Measurements from ENCODE around the gene PLCB3.
A peak's percentile ranks its signal among the peaks of the same experiment; 100 is the strongest.

The PLCB3 gene

DNA sequence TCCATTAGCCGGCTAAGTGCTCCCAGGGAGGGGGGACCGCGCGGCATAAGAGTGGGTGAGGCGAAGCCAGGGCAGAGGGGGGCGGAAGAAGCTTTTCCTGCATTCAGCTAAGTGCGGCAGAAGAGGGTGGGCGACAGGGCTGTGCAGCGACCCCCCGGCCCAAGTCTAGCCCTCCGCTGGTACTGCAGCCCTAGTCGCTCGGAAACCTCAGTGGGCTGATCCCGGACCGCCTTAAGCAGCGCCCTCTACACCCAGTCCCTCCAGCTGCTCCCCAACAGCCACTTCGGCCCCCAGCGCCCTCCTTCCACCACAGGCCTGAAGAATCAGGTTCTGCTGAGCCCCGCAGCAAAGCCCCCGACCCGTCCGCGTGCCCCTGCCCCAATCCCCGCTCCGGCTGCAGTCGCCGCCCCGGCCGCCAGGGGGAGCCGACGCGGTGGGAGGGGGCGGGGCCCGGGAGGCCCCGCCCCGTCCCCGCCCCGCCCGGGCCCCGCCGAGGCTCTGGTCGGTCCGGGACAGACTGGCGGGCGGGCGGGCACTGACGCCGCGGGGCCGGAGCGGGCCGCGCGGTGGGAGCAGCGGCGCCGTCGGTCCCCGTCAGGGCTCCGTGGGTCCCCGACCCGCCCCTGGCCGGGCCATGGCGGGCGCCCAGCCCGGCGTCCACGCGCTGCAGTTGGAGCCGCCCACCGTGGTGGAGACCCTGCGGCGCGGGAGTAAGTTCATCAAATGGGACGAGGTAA lies at the start of gene PLCB3:
TSS of gene PLCB3 (plus strand) at position 515 of the 737 bp plus-strand sequence. CDS start at position 635, 120 bp downstream.
- no peak for DNase-seq (ENCODE audit: low spot score)

- DNase-seq (ENCODE audit: low spot score) = no peak
Measured at GRCh38 chr11:64201543-64201942, 49.8 kb upstream of the PLCB3 start.

DNA sequence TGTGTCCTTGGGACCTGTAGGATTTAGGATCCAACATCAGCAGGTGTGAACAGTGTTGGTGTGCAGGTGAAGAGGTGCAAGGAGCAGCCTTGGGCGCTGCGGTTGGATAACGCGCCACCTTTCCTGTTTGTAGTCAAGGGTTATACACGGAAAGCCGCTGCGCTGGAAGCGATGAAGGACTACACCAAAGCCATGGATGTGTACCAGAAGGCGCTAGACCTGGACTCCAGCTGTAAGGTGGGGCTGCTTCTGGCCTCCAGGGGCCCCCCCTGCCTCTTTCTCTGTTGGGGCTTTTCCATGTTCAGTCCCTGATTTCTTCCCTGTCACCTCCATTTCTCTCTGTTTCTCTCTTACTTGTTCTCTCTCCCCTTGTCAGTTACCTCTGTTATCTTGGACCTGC lies 48.3 kb upstream of the PLCB3 start:
- no peak for DNase-seq (ENCODE audit: low spot score)

GRCh38 chr11:64203421-64204079 lies 47.8 kb upstream of the PLCB3 start:
- no peak for DNase-seq (ENCODE audit: low spot score)

- no peak for DNase-seq (ENCODE audit: low spot score)
Measured at GRCh38 chr11:64204080-64204440, 47.3 kb upstream of the PLCB3 start.

DNA sequence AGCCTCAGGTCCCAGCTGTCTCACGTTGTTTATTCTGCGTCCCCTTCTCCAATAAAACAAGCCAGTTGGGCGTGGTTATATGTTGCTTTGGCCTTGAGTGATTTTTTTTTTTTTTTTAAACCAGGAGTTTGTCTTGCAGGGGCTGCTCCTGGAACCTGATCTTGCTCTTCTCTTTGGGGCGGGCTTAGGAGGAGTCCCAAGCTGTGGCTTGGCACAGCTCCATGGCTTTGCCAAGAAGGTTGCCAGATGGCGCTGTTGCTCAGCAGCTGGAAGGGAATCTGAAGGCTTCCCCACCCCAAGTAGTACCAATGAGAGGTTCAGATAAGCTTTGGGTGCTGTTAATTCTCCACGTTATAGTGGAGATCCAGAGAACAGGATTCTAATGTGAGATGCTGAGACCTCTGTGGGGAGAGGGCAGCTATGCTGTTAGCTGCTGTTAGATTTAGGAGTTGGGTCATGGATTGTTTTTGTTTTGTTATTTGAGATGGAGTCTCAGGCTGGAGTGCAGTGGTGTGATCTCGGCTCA lies 46.8 kb upstream of the PLCB3 start:
- DNase-seq (ENCODE audit: low spot score) = peak; percentile 95

DNA sequence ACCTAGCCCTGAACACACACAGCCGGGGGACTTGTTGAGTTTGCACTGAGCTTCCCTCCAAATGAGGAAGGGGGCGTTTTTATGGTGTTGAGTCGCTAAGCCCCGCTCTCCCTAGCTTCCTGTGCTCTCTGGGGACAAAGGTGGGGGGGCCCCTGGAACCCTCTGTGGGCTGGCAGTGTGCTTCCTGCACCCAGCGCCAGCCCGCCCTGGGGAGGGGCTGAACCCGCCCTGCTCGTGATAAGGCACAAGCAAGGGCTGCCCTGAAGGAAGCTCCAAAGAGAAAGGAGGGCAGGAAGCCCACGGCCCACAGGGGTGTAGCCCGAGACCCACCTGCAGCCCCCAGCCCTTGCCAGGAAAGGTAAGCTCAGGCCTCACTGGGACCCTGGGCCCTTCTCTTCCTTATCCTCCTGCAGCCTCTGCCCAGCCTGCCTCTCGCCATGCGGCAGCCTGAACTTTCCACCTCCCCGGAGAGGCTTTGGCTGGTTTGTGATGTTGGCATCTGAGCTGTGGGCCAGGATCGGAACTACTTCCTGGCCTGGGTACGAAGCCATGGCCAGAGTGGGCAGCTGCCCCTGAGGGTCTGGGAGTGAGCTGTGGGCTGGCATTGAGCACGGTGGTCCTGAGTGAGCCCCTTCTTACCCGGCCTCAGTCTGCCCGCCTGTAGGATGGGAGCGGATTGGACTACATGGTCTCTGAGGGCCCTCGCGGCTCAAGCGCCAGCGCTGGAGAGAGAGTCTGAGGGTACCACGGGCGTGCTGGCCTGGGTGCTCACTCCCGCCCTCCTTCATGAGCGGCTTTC lies 44.7 kb upstream of the PLCB3 start, which contains the start of gene FERMT3:
TSS of gene FERMT3 (plus strand) at position 265 of the 799 bp plus-strand sequence. CDS start 644 bp downstream, outside the sequence.
- DNase-seq (ENCODE audit: low spot score) = no peak

DNA sequence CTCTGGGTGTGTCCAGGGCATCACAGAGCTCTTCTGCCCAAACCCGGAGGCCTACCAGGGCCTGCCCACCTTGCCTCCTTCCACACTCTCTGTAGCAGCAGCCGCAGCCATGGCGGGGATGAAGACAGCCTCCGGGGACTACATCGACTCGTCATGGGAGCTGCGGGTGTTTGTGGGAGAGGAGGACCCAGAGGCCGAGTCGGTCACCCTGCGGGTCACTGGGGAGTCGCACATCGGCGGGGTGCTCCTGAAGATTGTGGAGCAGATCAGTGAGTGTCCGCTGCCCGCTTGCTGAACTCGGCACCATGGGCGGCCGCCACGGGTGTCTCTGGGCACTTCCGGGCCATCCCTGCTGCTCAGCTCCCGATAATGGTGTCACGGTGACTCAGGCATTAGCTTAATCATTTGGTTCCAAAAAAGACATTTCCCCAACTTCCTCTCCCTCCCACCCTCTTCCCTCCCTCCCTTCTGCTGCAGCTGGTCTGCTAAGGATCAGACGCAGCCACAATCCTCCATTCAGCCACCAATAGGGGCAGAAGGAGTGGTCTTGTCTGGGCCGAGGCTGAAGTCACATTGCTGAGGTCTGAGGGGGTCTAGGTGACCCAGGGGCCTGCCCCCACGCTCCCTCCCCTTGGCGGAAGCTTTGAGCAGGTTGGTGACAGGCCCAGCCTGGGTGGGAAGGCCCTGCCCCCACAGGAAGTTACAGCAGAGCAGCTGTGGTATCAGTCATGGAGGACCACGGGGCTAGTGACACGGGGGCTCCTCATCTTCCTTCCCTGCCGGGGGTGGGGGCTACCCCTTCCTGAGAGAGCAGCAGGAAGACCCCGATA lies 43.9 kb upstream of the PLCB3 start:
- DNase-seq (ENCODE audit: low spot score) = no peak

GRCh38 chr11:64208086-64208795 lies 43.1 kb upstream of the PLCB3 start:
- DNase-seq (ENCODE audit: low spot score) = no peak

DNA sequence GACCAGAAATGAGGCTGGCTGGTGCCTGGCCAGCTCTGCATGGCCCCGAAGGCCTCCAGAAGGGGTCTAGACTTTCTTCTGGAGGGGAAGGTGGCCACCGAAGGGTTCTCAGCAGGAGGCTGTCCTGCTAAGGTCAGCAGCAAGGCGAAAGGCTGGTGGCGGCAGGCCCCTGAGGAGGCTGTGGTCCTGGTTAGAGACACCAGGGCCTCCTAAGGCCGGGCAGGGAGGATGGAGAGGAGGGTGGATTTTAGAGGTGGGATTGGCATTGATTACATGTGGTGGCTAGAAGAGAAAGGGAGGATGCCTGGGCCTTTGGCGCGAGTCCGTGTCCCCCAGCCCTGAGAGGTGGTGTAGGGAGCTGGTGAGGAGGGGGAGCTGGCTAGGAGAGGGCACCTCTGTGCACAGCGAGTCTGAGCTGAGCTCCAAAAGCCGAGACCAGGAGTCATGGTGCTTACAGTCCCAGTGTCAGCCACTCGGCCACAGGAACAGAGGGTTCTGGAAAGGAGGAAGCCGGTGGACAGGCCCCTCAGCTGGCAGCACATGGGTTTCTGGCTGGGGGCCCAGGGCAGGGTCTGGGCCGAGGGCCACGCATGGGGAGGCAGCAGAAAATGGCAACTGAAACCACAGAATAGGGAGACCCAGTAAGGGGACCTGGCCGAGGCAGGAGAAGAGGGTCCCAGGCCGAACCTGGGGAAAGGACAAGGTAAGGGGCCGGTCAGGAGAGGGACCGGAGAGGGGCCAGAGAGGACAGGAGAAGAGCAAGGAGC lies 42.4 kb upstream of the PLCB3 start:
- no peak for DNase-seq (ENCODE audit: low spot score)

- no peak for DNase-seq (ENCODE audit: low spot score)
Measured at GRCh38 chr11:64209563-64209843, 41.8 kb upstream of the PLCB3 start.

- no peak for DNase-seq (ENCODE audit: low spot score)
Measured at GRCh38 chr11:64210301-64211020, 40.9 kb upstream of the PLCB3 start.

- no peak for DNase-seq (ENCODE audit: low spot score)
Measured at GRCh38 chr11:64211181-64211872, 40.0 kb upstream of the PLCB3 start.

- DNase-seq (ENCODE audit: low spot score) = no peak
Measured at GRCh38 chr11:64216879-64217278, 34.5 kb upstream of the PLCB3 start.

DNA sequence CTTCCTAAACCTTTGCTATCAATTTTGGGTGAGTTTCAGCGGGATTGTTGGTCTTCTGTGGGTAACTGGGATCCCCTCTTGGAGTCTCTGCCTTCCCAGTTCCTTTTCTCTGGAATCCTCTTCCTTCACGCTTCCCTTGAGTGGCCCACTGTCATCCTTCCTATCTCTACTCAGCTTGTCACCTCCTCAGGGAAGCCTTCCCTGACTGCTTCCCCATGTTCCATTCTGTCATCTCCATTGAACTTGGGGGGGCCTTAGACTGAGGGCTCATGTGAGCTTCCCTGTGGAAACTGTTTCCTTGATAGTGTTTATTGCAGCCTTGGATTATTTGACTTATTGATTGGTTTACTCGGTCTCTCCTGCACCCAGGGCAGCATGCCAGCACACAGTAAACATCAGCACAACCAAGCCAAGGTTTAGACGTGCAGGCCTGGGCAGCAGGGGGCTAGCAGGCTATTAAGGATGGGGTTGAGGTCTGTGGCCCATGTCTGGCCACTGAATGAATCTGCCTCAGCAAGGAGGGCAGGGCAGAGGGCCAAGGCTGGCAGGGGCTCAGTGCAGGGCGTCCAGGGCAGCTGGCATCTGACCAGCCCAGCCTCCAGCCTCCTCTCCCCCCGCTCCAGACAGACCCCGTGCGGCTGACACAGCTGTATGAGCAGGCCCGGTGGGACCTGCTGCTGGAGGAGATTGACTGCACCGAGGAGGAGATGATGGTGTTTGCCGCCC lies 32.5 kb upstream of the PLCB3 start:
- DNase-seq (ENCODE audit: low spot score) = no peak

GRCh38 chr11:64219354-64219684 lies 32.0 kb upstream of the PLCB3 start:
- no peak for DNase-seq (ENCODE audit: low spot score)

DNA sequence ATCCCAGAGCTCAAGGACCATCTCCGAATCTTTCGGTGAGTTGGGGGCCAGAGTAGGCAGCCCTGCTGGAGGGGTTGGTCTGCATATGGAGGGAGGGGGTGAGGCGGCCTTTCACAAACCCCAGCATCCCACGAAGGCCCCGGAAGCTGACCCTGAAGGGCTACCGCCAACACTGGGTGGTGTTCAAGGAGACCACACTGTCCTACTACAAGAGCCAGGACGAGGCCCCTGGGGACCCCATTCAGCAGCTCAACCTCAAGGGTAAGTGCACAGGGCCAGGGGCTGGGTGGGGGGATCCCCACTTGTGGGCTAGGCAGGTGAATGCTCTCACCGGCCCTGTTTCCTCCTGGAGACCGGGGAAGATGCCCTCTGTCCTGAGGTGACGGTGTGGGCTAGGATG lies 31.6 kb upstream of the PLCB3 start:
- no peak for DNase-seq (ENCODE audit: low spot score)

GRCh38 chr11:64220271-64220670 lies 31.1 kb upstream of the PLCB3 start:
- no peak for DNase-seq (ENCODE audit: low spot score)

DNA sequence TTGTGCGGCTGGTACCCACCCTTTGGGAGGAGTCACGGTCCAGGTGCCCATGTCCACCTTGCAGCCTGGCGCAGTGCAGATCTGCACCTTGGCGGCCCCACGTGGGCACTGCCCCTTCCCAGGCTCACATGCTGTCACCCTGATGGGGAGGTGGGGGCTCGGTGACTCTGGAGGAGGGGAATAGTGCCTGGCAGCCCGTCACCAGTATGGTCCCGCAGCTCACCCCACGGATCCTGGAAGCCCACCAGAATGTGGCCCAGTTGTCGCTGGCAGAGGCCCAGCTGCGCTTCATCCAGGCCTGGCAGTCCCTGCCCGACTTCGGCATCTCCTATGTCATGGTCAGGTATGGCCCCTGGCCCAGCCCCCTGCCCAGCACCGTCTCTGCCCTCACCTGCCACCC lies 30.5 kb upstream of the PLCB3 start:
- DNase-seq (ENCODE audit: low spot score) = no peak

Data from pons (tissue), 1 donor.